Measurements from ENCODE around the gene SMOC2.

DNA sequence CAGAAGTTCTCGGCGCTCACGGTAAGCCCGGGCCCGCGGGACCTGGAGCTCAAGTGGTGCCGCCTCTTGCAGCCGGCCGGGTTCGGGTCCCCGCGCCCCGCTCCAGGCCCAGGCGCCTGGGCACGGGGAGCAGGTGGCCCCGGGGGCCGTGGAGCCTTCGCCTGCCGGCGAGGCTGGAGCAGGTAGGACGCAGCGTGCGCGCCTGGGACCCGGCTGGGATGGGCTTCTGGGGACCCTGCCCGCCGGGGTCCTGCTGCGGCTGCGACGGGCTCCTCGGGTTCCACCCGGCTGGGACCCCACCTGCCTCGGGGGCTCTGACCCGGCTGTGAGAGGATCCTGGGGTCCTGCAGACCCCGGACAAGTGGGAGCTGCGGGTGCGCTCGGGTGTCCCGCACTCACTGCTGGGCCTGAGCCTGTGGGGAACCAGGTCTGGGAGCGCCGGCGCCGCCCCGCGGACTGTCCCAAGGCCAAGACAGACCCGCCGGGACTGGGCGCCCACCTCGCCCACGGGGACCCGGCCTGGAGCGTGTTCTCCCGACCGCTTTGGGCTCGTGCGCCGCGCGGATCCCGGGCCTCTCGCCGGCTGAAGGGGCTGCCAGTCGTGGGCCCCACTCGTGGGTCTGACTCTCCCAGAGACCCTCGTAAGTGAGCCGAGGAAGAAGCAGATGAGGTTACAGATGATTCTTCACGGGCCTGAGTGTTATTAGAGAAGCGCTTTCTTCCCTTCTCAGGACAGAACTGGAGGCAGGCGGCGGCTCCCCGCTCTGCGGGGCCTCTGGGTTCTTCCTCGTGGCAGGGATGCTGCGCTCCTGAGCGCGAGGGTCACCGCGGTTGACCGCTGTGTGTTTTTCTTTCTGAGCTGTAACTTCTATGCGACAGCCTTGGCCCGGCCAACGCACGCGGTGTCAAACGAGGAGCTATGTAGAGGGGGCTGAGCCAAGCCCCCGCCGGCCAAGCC, 729 bp downstream of the SMOC2 start:
- TF ChIP-seq CTCF (IDR thresholded peaks at IDR 0.05 in 2 of 3, conservative IDR thresholded peaks at IDR 0.05 in 1 of 3; ENCODE audit: borderline replicate concordance in 1 of 3, insufficient read depth in 1 of 3, low read depth in 2 of 3, low read length in 2 of 3) (no peak), EZH2 (IDR thresholded peaks at IDR 0.05) (no peak)
